HG03457 (cell line): ENCODE results near the gene PURB.
"Not testable (repeated sequence)": the region's sequence is repeated elsewhere in the genome, so short reads cannot be mapped to it uniquely, and the experiment has no call there.

Experiments
- ATAC-seq: cut with Tn5 transposase; IDR thresholded peaks from one replicate; pipeline ENCODE4 v1.9.1; 2021; ENCODE audit warnings: moderate number of reproducible peaks; ENCODE audit not compliant: unreplicated experiment

Gene PURB

GRCh38 chr7:44885394-44886317 is at the start of gene PURB:
TSS of gene PURB (minus strand) at chr7:44885530. CDS start at chr7:44885348, 182 bp downstream.
- ATAC-seq, result peak; percentile 83

GRCh38 chr7:44935016-44935415 is 49.7 kb upstream of the PURB start:
- no peak for ATAC-seq

- not testable (repeated sequence) for ATAC-seq
Measured at GRCh38 chr7:44934510-44934909, 49.2 kb upstream of the PURB start.

GRCh38 chr7:44930921-44931320 is 45.6 kb upstream of the PURB start:
- no peak for ATAC-seq

GRCh38 chr7:44922351-44922694 is 37.0 kb upstream of the PURB start:
- ATAC-seq, result no peak

GRCh38 chr7:44921607-44922350 is 36.4 kb upstream of the PURB start:
- ATAC-seq, result no peak

GRCh38 chr7:44920119-44920518 is 34.8 kb upstream of the PURB start:
- no peak for ATAC-seq

GRCh38 chr7:44918029-44918428 is 32.7 kb upstream of the PURB start:
- ATAC-seq, result no peak

- ATAC-seq, result no peak
Measured at GRCh38 chr7:44917465-44917864, 32.1 kb upstream of the PURB start.

GRCh38 chr7:44914992-44915607 is 29.8 kb upstream of the PURB start:
- ATAC-seq, result no peak

GRCh38 chr7:44912775-44913347 is 27.5 kb upstream of the PURB start:
- ATAC-seq, result no peak

- ATAC-seq, result no peak
Measured at GRCh38 chr7:44911911-44912310, 26.6 kb upstream of the PURB start.

GRCh38 chr7:44909596-44910389 is 24.5 kb upstream of the PURB start:
- ATAC-seq, result no peak

- no peak for ATAC-seq
Measured at GRCh38 chr7:44906965-44907364, 21.6 kb upstream of the PURB start.

GRCh38 chr7:44905002-44905635 is 19.8 kb upstream of the PURB start:
- ATAC-seq, result no peak

GRCh38 chr7:44899443-44899842 is 14.1 kb upstream of the PURB start:
- no peak for ATAC-seq

GRCh38 chr7:44898039-44898438 is 12.7 kb upstream of the PURB start:
- no peak for ATAC-seq

- ATAC-seq, result no peak
Measured at GRCh38 chr7:44897309-44897708, 12.0 kb upstream of the PURB start.

- ATAC-seq, result no peak
Measured at GRCh38 chr7:44894888-44895580, 9.7 kb upstream of the PURB start.
